Measurements from ENCODE around the gene FOXO4. TPM values are rescaled to one million over a fixed set of nuclear protein-coding genes. Genes with fewer than 3 reads are reported as not detected.
"Not testable (repeated sequence)": the region's sequence is repeated elsewhere in the genome, so short reads cannot be mapped to it uniquely, and the experiment has no call there.

The FOXO4 gene
- total RNA-seq, result 10 to 100 TPM; 47.3 to 57.2 (median 51.2) TPM
- 20.7 TPM for total RNA-seq (2013)

- no peaks in the 10 kb centered on the region for H3K36me3 ChIP-seq (ENCODE audit: control insufficient read depth, insufficient read depth, low read length)
- no peaks in the 10 kb centered on the region for H3K9me3 ChIP-seq (ENCODE audit: control insufficient read depth, insufficient read depth, low read length)
- WGBS (ENCODE audit: insufficient coverage), result under 1% methylated on average over 23 of the region's 29 CpGs
- no peak for TF ChIP-seq CTCF (IDR thresholded peaks at IDR 0.05)
- ATAC-seq, result peak; percentile 86 to 95 (median 89)
- Mint-ChIP-seq H3K27me3 (ENCODE audit: low read depth in 2 of 2) (peaks cover 0 to 15% of the 10 kb centered on the region in 2 donors), H3K27ac (peak within 1 kb of the TSS; percentile 90 to 96), H3K4me3 (peak within 1 kb of the TSS; percentile 96), H3K4me1 (peaks cover 22 to 27% of the 10 kb centered on the region in 2 donors), H3K36me3 (no peaks in the 10 kb centered on the region), H3K9me3 (no peaks in the 10 kb centered on the region)
- H3K27me3 ChIP-seq (ENCODE audit: control insufficient read depth, insufficient read depth, low read length), result no peaks in the 10 kb centered on the region
- intact Hi-C loops (cut with micrococcal nuclease), result loop anchor here (5.0 kb wide), 1 partner anchor 82 kb away; no protein-coding TSS in a partner anchor
- peak; percentile 79 to 93 for DNase-seq
- H3K27ac ChIP-seq (ENCODE audit: low read length), result peak within 1 kb of the TSS; percentile 69
- peaks cover 36% of the 10 kb centered on the region for H3K4me1 ChIP-seq (ENCODE audit: control insufficient read depth, insufficient read depth, low read length)
- peak within 1 kb of the TSS; percentile 72 for H3K4me3 ChIP-seq (ENCODE audit: low read length)
Observed at GRCh38 chrX:71095555-71095980, at the start of gene FOXO4. TSS of gene FOXO4 (plus strand) at chrX:71095851. CDS start at chrX:71096529, 678 bp downstream.

- DNase-seq; H3K9me3 Mint-ChIP-seq; H3K4me1 ChIP-seq (ENCODE audit: control insufficient read depth, insufficient read depth, low read length); H3K4me3 Mint-ChIP-seq; ATAC-seq; H3K27ac ChIP-seq (ENCODE audit: low read length); H3K4me3 ChIP-seq (ENCODE audit: low read length); intact Hi-C loops (cut with micrococcal nuclease); H3K4me1 Mint-ChIP-seq; H3K36me3 ChIP-seq (ENCODE audit: control insufficient read depth, insufficient read depth, low read length); H3K9me3 ChIP-seq (ENCODE audit: control insufficient read depth, insufficient read depth, low read length); H3K27me3 ChIP-seq (ENCODE audit: control insufficient read depth, insufficient read depth, low read length); H3K27me3 Mint-ChIP-seq (ENCODE audit: low read depth in 2 of 2); H3K36me3 Mint-ChIP-seq; H3K27ac Mint-ChIP-seq: not testable (repeated sequence)
- no CpG with 5 or more reads among the region's 8 CpGs for WGBS (ENCODE audit: insufficient coverage)
Observed at GRCh38 chrX:71047891-71048290, 47.8 kb upstream of the FOXO4 start.

GRCh38 chrX:71052721-71053120, 42.9 kb upstream of the FOXO4 start:
- ATAC-seq (peak; percentile 31 to 57 (median 46)), DNase-seq (no peak)
- no peaks in the 10 kb centered on the region for H3K36me3 Mint-ChIP-seq
- intact Hi-C loops (cut with micrococcal nuclease), result no loop called here
- peak overlapping the region; percentile 45 for H3K27ac ChIP-seq (ENCODE audit: low read length)
- 20% methylated on average over 7 of the region's 7 CpGs for WGBS (ENCODE audit: insufficient coverage)
- H3K4me1 Mint-ChIP-seq, result peaks cover 5 to 6% of the 10 kb centered on the region in 2 donors
- TF ChIP-seq CTCF (IDR thresholded peaks at IDR 0.05), result no peak
- H3K27me3 ChIP-seq (ENCODE audit: control insufficient read depth, insufficient read depth, low read length), result no peaks in the 10 kb centered on the region
- no peaks in the 10 kb centered on the region for H3K27me3 Mint-ChIP-seq (ENCODE audit: low read depth in 2 of 2)
- peaks cover 11% of the 10 kb centered on the region for H3K4me1 ChIP-seq (ENCODE audit: control insufficient read depth, insufficient read depth, low read length)
- H3K4me3 Mint-ChIP-seq, result peak overlapping the region; percentile 57
- peak overlapping the region; percentile 71 to 75 for H3K27ac Mint-ChIP-seq
- H3K9me3 ChIP-seq (ENCODE audit: control insufficient read depth, insufficient read depth, low read length), result no peaks in the 10 kb centered on the region
- peaks cover 3% of the 10 kb centered on the region for H3K36me3 ChIP-seq (ENCODE audit: control insufficient read depth, insufficient read depth, low read length)
- H3K9me3 Mint-ChIP-seq, result no peaks in the 10 kb centered on the region
- H3K4me3 ChIP-seq (ENCODE audit: low read length), result peak overlapping the region; percentile 21

- intact Hi-C loops (cut with micrococcal nuclease), result no loop called here
- peak overlapping the region; percentile 71 to 75 for H3K27ac Mint-ChIP-seq
Observed at GRCh38 chrX:71053217-71053621, 42.4 kb upstream of the FOXO4 start.

More at GRCh38 chrX:71053217-71053621, 42.4 kb upstream of the FOXO4 start:
- peak; percentile 14 to 28 for DNase-seq
- Histone ChIP-seq H3K36me3 (ENCODE audit: control insufficient read depth, insufficient read depth, low read length) (peaks cover 3% of the 10 kb centered on the region), H3K4me3 (ENCODE audit: low read length) (peak overlapping the region; percentile 21), H3K27me3 (ENCODE audit: control insufficient read depth, insufficient read depth, low read length) (no peaks in the 10 kb centered on the region), H3K4me1 (ENCODE audit: control insufficient read depth, insufficient read depth, low read length) (peaks cover 12% of the 10 kb centered on the region), H3K27ac (ENCODE audit: low read length) (peak overlapping the region; percentile 45), H3K9me3 (ENCODE audit: control insufficient read depth, insufficient read depth, low read length) (no peaks in the 10 kb centered on the region)
- Mint-ChIP-seq H3K9me3 (no peaks in the 10 kb centered on the region), H3K36me3 (no peaks in the 10 kb centered on the region), H3K27me3 (ENCODE audit: low read depth in 2 of 2) (no peaks in the 10 kb centered on the region), H3K4me1 (peaks cover 9 to 10% of the 10 kb centered on the region in 2 donors), H3K4me3 (peak overlapping the region; percentile 57)
- 64% methylated on average over 18 of the region's 18 CpGs for WGBS (ENCODE audit: insufficient coverage)
- peak; percentile 50 to 70 (median 65) for ATAC-seq
- no peak for TF ChIP-seq CTCF (IDR thresholded peaks at IDR 0.05)

All from natural killer cell (primary cell).